GM18498 (cell line): ENCODE data around the gene AGAP2.

Experiments used
- ATAC-seq: cut with Tn5 transposase; IDR thresholded peaks from one replicate; pipeline ENCODE4 v1.9.1; 2021; ENCODE audit warnings: mild to moderate bottlenecking, moderate library complexity; ENCODE audit not compliant: unreplicated experiment

AGAP2 gene

GRCh38 chr12:57769594-57769993 lies 31.1 kb upstream of the AGAP2 start:
- ATAC-seq: no peak

GRCh38 chr12:57767876-57768275 lies 29.3 kb upstream of the AGAP2 start:
- no peak for ATAC-seq

- no peak for ATAC-seq
Measured at GRCh38 chr12:57767305-57767698, 28.8 kb upstream of the AGAP2 start.

- no peak for ATAC-seq
Measured at GRCh38 chr12:57766464-57767304, 28.1 kb upstream of the AGAP2 start, which contains the start of gene CYP27B1. Gene CYP27B1, minus strand, starts transcription at chr12:57767078. Its CDS starts 37 bp downstream, at chr12:57767041.

GRCh38 chr12:57765698-57766463 lies 27.3 kb upstream of the AGAP2 start:
- ATAC-seq: peak; percentile 1

- ATAC-seq: peak; percentile 63
Measured at GRCh38 chr12:57765003-57765697, 26.6 kb upstream of the AGAP2 start.

GRCh38 chr12:57764662-57765002 lies 26.1 kb upstream of the AGAP2 start:
- peak; percentile 15 for ATAC-seq

GRCh38 chr12:57763881-57764661 lies 25.5 kb upstream of the AGAP2 start:
- ATAC-seq: no peak

GRCh38 chr12:57762463-57762862 lies 23.9 kb upstream of the AGAP2 start:
- ATAC-seq: no peak

GRCh38 chr12:57761391-57761998 lies 23.0 kb upstream of the AGAP2 start:
- no peak for ATAC-seq

- ATAC-seq: no peak
Measured at GRCh38 chr12:57760347-57760982, 21.9 kb upstream of the AGAP2 start.

GRCh38 chr12:57759360-57759980 lies 20.9 kb upstream of the AGAP2 start:
- ATAC-seq: no peak

- ATAC-seq: no peak
Measured at GRCh38 chr12:57758552-57759359, 20.2 kb upstream of the AGAP2 start.

- ATAC-seq: no peak
Measured at GRCh38 chr12:57757771-57758170, 19.2 kb upstream of the AGAP2 start.

- no peak for ATAC-seq
Measured at GRCh38 chr12:57756406-57757341, 18.1 kb upstream of the AGAP2 start.

GRCh38 chr12:57755454-57756372 lies 17.2 kb upstream of the AGAP2 start:
- ATAC-seq: no peak

- ATAC-seq: no peak
Measured at GRCh38 chr12:57755194-57755453, 16.6 kb upstream of the AGAP2 start.
